Measurements from ENCODE around the gene FATE1.

Gene FATE1

DNA sequence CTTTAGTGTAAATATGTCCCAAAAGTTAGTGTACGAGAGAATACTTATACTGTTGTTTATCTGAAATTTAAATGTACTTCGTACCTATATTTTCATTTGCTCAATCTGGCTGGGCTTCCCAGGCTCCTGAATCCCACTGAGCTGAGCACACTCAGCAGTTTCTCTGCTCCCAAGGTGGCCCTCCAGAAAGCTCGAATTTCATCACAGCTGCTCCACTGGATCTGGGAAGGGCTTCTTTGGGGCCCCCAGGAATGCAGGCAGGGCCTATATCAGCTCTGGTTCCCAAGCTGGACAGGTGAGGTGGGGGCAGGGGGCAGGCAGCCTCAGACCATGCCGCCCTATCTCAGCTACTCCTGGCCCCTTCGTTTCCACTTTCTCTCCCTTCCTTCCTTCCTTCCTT lies 1.5 kb upstream of the FATE1 start:
- DNase-seq (ENCODE audit: low read depth) = no peak
- H3K4me3 ChIP-seq (ENCODE audit: low read depth, low read length) = no peak overlapping the region
- TF ChIP-seq, protein P1, sequence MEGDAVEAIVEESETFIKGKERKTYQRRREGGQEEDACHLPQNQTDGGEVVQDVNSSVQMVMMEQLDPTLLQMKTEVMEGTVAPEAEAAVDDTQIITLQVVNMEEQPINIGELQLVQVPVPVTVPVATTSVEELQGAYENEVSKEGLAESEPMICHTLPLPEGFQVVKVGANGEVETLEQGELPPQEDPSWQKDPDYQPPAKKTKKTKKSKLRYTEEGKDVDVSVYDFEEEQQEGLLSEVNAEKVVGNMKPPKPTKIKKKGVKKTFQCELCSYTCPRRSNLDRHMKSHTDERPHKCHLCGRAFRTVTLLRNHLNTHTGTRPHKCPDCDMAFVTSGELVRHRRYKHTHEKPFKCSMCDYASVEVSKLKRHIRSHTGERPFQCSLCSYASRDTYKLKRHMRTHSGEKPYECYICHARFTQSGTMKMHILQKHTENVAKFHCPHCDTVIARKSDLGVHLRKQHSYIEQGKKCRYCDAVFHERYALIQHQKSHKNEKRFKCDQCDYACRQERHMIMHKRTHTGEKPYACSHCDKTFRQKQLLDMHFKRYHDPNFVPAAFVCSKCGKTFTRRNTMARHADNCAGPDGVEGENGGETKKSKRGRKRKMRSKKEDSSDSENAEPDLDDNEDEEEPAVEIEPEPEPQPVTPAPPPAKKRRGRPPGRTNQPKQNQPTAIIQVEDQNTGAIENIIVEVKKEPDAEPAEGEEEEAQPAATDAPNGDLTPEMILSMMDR (IDR thresholded peaks at IDR 0.05; ENCODE audit: control insufficient read depth, extremely low read depth, insufficient read depth) = no peak

DNA sequence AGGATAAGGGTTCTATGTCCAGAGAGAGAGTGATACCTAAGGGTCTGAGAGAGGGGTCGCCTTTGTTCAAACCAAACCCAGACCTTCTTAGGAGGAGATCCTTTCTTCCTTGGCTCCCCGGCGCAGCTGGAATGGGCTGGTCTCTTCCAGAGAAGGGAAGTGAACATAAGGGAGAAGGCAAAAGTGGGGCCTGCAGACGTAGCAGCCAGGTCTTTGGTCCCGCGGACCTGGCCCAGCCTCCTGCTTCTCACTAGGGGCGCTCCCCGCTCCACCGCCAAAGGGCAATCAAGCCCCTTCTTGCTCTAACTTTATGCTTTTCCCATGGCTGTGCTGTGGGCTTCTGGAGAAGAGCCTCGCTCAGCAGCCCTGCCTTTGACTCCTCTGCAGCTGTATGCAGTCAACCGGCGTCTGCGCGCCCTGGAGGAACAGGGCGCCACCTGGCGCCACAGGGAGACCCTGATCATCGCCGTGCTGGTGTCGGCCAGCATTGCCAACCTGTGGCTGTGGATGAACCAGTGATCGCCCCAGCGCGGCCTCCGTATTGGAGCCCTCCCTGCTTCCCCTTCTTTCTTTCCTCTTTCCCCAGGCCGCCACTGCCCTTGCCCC lies 6.5 kb downstream of the FATE1 start:
- no peak overlapping the region for H3K4me3 ChIP-seq (ENCODE audit: low read depth, low read length)
- DNase-seq (ENCODE audit: low read depth) = no peak
- TF ChIP-seq, protein P1 (IDR thresholded peaks at IDR 0.05; ENCODE audit: control insufficient read depth, extremely low read depth, insufficient read depth) = peak; percentile 58

DNA sequence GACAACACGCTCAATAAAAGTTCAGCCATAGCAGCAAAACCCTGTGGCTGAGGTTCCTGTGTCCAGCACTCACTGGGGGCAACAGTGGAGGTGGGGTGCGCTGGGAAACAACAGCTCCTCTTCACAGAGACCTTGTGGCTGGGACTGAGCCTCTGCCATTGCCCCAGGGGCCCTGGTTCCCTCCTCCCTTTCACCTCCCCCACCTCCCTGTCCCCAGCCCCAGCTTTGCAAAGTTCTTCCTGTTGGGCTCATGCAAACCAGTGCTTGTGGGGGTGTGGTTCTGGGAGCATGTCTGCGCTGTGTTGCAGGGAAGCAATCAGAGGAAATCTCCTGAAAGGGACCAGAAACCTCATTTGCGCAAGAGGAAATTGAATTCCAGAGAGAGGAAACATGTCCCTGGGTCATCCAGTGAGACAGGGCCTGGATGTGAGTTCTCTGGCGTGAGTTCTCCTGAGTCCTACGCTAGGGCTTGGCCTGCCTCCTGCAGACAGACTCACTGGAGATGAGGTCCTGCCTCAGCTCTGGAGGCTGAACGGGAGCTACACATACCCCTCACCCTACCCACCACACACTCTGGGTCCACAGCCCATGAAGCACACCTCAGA lies 7.4 kb downstream of the FATE1 start:
- H3K4me3 ChIP-seq (ENCODE audit: low read depth, low read length) = no peak overlapping the region
- DNase-seq (ENCODE audit: low read depth) = no peak
- TF ChIP-seq, protein P1 (IDR thresholded peaks at IDR 0.05; ENCODE audit: control insufficient read depth, extremely low read depth, insufficient read depth) = no peak

DNA sequence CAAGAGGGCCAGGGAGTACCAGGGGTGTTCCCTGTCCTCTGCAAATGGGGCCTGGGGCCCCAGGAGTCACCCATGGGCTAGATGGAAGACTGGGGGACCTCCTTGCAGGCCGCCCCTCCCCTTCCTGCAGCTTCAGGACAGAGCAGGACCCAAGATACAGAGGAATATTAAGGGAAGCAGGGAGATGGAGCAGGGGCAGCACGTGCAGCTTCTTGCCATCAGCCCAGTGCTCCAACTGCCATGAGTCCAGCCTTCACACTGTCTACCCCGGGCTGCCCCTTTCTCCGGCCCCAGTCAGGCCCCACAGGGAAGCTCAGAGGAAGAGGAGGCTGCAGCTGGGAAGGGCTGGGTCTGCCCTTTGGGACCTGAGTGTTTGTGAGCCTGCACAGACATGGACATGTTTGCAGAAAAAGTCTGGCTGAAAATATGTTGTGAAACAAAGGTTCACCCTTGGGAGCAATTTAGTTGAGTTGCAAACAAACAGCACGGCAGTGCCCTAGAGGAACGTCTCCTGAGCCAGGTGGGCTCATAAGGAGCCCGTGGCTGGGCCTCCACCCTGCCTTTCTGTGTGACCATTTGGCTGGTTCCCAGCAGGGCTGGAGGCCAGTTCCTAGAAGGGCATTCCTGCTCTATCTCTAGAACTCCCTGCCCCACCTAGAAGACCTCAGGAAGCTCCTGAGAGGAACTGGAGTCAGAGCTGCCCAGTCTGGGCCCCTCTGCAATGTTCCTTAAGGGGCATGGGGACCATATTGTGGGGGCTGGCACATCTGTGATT lies 8.9 kb downstream of the FATE1 start:
- H3K4me3 ChIP-seq (ENCODE audit: low read depth, low read length) = no peak overlapping the region

DNA sequence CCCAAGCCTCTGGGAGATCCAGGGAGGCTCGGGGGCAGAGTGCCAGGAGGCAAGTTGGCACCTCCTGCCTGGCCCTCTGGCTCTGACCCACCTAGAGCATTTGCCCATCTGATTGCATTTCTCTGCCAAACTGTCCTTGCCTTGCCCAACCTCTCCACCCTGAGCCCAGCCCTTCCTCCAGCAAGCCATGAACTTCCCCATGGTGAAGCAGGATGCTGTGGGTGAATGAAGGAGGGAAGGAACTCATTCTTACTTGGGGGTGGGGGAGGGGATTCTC lies 9.4 kb downstream of the FATE1 start:
- H3K4me3 ChIP-seq (ENCODE audit: low read depth, low read length) = no peak overlapping the region
- DNase-seq (ENCODE audit: low read depth) = no peak
- TF ChIP-seq, protein P1 (IDR thresholded peaks at IDR 0.05; ENCODE audit: control insufficient read depth, extremely low read depth, insufficient read depth) = no peak

More for the DNA sequence above, 8.9 kb downstream of the FATE1 start:
- TF ChIP-seq, protein P1 (IDR thresholded peaks at IDR 0.05; ENCODE audit: control insufficient read depth, extremely low read depth, insufficient read depth) = no peak
- DNase-seq (ENCODE audit: low read depth) = no peak

DNA sequence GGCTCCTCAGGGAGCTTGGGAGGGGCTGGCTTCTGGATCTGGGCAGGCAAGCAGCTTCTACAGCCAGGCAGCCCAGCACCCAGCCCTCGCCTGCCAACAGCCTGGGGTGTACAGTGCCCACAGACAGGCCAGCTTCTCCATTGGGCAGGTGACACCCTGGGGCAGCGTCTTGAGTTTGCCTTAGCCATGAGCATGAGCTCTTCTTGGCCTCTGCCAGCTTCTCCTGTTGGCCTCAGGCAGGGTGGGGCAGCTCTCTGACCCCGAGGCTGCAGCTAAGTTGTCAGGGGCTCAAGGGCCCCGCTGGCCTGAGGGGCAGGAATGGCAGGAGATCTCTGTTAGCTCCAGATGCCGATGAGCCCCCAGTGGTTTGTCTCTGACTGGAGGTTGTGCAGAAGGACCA lies 10.9 kb downstream of the FATE1 start:
- TF ChIP-seq, protein P1 (IDR thresholded peaks at IDR 0.05; ENCODE audit: control insufficient read depth, extremely low read depth, insufficient read depth) = no peak
- H3K4me3 ChIP-seq (ENCODE audit: low read depth, low read length) = no peak overlapping the region
- DNase-seq (ENCODE audit: low read depth) = no peak
